Embryonic facial prominence (tissue), 1 donor: ENCODE measurements around the gene CCDC69.

Source experiments
- DNase-seq: peaks from one replicate; pipeline ENCODE4 v3.0.0-alpha.2; 2016; ENCODE audit errors: extremely low spot score

The CCDC69 gene

DNA sequence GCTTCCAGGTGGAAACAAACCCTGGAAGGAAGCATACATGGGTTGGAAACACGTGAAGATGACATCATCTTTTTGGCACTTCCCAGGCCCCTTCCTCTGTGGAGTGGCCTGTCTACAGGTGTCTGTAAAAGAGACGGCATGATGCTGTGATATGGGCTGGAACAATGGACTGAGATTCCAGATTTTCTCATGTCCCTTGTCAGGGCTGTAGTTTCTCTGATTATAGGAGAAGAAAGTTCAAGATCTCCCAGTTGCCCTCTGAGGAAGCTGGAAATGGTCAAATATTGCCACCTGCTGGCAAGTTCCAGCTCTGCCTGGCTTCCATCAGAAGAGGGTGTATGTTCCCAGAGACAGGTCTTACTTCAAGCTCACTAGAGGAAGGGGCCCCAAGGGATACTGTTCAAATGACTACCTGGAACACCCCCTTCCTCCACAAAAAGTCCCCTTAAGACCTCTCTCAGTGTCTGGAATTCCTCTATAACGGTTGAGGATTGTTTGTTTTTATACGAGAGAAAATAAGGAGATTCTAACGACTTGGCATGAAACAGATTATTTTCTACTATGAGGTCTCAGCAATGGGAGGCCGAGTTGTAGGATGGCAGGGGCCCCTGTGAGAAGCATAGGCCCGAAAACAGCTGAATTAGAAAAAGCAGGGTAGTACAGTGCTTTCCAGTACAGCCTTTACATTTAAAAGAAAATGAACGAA is 59.1 kb downstream of the CCDC69 start:
- peak; percentile 29 for DNase-seq

DNA sequence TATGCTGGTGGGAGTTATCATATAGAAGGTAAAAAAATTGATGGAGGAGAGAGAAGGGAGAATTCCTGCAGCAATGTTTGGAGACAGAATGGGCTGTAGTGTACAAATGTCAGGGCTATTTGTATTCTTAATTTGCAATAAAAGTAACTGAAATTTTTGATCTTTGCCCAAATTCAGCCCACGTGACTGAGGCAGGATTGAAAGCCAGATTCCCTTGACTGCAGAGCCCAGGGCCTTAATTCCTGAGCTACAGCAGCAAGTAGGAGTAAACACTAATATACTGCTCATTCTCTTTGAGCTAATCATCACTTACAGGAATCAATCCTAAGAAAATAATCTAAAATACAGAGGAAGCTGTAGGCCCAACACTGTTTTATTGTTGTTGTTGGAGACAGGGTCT is 61.1 kb downstream of the CCDC69 start:
- DNase-seq: no peak

DNA sequence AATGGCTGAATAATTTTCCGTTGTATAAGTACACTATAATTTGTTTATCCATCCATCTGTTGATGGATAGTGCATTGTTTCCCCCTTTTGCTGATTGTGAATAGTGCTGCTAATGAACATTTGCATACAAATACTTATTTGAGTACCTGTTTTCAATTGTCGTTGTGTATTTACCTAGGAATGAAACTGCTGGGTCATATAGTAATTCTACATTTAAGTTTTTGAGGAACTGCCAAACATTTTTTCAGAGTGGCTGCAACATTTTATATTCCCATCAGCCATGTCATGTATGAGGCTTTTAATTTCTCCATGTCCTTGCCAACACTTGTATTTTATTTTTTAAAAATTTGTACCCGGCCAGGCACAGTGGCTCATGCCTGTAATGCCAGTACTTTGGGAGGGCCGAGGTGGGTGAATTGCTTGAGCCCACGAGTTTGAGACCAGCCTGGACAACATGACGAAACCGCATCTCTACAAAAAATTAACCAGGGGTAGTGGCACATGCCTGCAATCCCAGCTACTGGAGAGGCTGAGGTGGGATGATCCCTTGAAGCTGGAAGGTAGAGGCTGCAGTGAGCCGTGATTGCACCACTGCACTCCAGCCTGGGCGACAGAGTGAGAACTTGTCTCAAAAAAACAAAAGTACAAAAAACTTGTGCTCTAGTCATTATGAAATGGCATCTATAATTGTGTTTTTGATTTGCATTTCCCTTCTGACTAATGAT is 64.1 kb downstream of the CCDC69 start:
- DNase-seq: no peak

DNA sequence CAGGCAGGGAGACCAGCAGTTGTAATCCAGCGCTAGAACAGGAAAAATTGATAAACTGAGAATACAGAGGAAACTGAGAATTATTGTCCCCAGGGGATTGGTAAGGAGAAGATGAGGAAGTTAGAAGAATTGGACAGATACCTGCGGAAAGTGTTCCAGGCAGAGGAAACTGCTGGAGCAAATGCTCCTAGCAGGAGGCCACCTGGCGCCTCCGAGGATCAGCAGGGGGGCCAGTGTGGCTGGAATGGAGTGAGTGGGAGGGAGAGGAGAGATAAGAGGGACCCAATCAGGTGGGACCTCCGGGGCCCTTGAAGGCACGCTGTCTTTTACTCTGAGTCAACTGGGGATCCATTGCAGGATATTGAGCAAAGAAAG is 65.6 kb downstream of the CCDC69 start:
- no peak for DNase-seq

DNA sequence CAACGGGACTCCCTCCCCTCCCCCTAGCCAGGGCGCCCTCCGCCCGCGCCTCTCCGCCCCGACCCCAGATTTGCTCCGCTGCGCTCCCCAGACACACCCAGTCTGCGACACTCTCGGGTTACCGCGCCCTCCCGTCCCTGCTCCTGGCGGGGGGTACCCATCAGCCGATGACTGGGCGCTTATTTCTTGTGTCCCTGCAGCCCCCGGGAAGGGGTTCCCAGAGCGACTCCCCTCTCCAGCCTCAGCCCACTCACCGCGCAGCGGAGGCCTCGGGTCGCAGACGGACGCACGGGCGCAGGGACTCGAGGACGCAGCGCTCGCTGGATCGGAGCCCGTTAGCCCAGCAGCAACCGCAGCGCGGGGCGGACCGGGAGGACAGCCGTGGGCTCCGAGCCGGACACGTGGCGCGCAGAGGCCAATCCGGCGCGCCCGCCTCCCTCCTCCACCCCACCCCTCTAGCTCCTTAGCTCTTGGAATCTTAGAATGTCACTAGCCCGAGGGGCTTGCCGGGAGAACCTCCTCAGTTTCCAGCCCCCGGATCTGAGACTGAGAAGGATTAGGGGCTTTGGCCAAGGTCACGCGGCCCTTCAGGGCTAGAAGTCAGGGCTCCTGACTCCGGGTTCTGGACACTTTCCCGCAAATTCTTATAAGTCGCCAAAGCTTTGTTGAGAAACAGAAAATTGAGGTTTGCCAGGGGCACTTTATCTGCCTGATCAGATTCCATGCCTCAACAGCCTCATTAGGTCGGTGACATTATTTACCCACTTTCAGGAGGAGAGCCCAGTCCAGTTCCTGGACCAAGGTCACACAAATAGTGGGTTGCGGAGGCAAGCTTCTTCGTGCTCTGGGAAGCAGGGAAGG is 66.2 kb downstream of the CCDC69 start, which contains the start of gene ANXA6:
Gene ANXA6, minus strand, starts transcription at position 354 of the 861 bp plus-strand sequence. CDS start 9,878 bp downstream, outside the sequence.
- peak; percentile 59 for DNase-seq

DNA sequence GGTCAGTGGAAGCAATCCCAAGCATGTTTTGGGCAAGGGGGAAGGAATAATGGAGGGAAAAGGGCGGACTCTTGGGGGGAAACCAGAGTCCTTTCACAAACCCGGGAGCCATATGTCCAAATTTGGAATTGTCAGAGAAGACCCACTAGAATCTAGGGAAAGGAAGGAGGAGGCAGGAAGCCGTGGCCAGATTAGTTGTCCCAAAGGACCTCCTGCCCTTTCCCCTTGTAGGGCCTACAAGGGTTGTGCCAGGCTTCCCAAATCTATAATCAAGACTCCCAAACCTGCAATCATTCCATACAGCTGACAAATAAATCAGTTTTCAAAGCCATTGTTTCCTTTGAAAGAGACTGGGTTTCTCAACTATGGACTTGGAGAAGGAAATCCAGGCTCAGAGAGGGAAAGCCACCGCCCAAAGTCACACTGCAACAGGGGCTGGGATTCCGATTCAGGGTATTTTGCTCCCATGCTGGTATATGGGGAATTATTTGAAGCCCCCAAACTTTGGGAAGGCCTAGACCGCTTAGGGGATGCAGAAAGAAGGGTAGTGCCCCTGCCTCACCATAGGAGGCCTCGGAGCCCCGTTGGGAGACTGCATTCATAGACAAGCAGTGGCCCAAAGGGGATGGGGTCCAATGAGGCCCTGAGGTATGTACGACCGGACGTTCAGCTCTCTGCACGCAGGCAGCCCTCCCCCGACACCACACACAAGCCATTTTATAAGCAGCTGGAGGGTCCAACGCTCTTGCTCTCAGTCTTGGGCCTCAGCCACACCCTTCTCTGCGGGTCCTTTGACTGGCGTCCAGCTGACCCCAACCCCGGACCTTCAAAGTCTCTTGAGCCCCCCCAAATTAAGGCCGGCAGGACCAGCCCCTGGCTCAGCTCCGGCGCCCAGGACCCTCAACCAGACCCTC is 67.1 kb downstream of the CCDC69 start:
- DNase-seq: no peak

DNA sequence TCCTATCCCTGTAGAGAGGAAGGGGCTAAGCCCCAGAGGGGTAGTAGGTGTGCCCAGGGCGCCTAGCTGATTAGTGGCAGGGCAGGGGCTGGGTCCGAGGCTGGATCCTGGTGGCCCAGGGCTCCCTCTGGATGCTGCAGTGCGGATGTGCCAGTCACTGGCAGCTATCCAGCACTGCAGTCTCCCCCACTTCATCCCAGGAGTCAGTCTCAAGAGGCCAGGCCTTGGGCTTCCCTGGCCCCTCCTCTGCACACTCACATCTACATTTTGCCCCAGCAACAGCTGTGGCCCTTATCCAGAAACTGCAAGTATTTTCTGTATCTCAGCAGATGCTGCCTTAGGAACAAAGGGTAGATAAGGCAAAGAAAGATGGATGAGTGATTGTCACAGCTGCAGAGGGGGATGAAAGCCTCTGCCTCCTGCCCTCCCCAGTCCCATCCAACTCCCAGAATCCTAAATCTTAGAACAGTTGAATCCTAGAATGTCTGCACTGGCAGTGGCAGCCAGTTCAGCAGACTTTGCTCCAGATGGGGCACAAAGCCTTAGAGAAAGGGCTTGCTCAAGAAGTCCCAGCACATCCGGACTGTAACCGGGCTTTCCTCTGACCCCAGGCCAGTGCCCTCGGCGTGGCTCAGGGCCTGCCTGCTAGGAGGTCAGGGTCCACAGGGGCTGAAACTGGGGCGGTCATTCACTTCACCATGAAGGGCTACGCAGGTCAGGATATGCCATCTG is 68.0 kb downstream of the CCDC69 start:
- no peak for DNase-seq

DNA sequence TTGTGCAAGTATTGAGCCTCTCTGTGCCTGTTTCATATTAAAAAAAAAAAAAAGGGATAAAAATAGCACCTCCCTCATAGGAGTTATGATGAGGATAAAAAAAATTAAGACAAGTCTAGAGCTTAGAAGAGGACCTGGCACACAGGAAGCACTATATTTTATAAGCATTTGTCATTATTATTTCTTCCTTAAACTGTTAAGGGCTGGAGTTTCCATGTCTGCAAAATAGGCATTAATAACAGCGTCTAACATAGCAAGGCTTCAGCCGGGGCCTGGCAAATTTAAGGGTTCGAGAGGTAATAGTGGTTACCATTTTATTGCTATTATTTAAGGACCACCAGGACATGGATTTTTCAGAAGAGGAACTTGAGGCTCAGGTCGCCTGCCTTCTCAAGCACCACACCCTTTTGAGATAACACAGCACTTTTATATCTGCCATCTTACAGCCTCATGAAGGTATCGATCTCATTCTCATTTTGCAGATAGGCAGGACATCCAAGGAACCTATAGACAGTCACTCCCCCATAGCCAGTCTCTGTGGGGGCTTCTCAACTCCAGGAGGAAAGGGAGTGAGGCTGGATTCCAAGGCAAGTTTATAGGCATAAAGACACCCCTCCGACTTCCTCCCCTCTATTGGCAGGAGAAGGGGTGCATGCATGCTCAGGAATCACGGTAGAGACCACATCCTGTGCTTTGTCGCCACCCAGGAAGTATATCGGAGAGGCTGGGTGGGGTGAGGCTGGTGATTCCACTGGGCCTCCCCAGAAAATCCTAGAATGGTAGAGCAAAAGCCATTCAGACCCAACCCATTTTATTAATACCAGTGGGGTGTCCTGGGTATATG is 68.7 kb downstream of the CCDC69 start:
- no peak for DNase-seq

DNA sequence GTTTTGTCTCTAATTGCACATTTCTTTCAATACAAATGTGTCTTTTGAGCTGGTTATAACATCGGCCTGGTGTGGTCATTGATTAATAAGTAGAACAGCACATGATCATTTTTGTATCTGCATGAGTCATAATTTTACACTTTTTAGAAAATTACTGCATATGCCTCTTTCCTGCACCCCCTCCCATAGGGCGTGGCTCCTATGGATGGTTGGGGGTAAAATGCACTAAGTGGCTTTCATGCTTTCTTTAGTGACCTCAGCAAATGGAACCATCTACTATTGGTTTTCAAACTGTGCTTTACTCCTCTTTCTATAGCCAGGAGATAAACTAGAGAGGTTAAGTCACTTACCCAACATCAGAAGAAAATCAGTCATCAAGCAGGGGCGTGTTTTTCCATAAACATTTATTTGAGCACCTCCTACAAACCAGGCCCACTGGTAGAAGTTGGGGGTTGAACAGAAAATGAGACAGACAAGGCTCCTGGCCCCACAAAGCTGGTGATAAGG is 70.1 kb downstream of the CCDC69 start:
- no peak for DNase-seq

DNA sequence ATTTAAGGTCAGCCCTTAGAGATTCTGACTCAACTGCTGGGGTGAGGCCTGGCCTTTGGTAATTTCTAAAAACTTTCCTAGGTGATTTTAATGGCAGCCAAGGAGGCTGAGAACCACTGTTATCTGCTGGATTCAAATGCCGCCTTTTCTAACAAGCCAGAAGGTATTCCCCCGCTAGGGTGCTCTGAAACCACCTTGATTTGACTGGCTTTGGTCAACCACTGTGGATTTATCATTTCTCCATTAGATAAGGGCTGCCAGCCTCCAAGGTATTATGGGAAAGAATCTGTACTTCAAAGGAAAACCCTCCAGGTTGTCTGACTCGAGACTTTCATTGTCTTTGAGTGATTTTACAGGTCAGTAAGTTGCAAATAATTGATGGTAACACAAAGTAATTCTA is 70.6 kb downstream of the CCDC69 start:
- DNase-seq: no peak

DNA sequence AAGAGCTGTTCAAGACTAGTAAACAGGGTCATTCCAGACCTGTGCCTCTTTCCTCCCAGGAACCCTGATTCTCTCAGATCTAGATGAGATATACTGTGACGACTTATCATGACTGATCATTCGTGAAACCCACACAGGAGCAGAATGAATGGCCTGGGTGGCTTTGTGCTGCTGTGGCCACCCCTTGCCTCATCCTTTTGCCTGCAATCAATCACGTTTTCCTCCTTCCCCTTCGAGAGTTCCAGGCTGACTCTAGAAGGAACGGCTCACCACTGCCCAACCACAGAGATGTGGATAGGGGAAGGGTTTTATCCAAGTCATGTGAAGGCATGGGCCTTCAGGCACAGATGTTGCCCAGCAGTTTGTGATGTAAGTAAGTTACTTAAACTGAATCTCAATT is 72.1 kb downstream of the CCDC69 start:
- DNase-seq: no peak

DNA sequence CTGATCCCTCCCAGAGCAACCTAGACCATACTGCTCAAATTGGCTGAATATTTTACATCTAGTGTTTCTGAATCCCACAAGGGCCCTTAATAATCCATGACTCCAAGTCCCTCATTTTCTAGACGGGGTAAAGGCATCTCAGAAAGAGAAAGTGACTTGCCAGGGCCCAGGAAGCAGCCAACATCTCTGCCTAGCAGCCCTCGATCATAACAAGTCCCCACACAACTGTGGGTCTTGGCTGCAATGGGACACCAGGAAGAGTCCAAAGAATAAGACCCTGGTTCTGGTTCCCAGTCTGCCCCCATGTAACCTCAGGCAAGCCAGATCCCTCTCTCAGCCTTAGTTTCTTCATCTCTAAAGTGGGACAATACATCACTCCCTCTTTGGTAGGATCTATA is 72.6 kb downstream of the CCDC69 start:
- no peak for DNase-seq

DNA sequence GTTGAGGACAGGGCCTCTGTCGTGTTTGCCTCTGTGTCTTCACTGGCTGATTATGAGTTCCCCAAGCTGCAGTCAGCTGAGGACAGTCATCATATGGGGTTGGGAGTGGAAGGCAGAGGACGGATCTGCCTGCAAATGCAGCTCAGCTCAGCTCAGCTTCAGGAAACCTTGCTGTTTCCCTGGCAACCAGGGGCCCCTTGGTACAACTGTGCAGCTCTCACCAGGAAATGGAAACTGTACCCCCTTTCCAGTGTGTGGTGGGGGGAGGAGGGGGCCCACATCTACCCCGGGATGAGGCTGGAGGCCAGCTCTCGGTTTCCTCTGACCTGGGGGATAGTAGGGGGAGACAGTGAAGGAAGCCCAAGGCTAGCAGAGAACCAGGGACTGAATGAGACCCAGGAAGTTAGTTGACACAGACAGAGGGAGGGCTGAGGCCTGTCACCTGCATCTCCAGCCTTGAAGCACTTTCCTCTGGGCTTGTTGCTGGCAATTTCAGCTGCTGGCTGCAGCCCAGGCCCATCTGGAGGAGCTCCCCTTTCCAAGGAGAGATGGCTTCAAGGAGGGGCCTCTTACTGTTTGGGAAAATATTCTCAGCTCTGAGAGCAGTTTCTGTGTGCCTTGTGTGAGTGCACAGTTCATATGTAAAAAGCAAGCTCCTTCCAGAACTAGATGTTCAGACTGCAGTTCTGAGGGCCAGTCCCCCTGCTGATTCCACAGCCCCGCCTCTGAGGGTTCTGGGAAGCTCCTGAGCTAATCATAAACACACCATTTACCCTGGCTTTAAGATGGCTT is 73.2 kb downstream of the CCDC69 start:
- DNase-seq: peak; percentile 61

DNA sequence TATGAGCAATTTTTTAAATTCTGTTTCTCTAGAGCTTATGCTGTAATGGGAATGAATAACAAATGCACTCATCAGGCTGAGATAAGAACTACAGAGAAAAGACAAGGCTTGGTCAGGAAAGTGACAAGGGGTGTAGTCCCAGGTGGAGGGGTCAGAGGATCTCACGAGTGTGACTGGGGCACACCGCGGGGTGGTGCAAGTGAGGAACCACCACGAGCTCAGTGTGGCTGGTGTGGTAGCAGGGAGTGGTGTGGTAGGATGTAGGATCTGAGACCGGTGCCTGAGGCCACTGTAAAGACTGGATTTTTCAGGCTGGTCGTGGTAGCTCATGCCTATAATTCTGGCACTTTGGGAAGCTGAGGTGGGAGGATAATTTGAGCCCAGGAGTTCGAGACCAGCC is 75.3 kb downstream of the CCDC69 start:
- no peak for DNase-seq

DNA sequence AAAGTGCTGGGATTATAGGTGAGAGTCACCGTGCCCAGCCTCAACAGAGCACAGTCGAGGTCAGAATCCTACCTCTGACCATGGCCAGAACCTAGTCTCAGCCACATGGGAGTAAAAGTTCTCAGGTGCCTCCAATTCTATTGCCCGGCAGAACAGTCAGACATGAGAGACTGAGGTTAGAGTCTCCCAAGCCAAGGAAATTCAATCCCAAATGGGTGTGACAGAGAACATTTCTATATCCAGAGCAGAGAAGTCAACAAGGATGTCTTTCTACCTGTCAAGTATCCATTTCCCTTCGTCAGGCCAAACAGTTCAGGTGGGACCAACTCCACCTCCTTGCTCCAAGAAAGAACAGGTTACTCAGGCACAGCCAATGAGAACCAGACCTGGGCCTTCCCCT is 76.9 kb downstream of the CCDC69 start:
- DNase-seq: no peak

DNA sequence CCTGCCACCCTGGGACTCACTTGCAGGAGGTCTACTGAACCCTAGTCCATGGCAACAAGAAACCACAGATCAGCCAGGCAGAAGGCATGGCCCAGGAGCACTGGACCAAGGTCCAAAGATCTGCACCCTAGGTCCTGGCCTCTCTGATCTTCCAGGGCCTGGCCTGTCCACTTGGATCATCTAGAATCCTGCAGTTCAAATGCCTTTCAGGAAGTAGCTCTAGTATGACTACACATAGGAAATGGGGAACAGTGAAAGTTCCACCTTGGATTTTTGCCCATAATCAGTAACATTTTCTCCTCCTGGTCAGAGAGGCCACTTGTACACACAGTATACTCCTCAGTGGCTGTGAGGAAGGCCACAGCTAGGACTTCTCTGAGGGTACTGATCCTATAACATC is 77.8 kb downstream of the CCDC69 start:
- no peak for DNase-seq

DNA sequence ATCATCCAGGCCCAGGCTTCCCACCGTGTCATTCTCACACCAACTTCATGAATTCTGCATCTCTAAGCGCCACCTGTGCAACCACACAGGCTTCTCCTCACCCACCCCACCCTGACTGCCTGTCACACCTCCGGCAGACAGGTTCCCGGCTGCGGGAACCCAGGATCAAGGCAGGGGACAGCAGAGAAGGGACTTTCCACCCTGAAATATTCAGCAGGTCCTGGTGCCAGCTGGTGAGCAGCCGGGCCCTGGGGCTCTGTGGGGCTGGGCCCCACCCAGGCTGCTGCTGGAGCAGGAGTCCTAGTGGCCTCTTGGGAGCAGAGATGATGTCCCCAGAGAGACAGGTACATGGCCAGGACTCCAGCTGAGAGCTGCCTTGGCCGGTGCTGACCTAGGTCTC is 79.0 kb downstream of the CCDC69 start:
- no peak for DNase-seq

DNA sequence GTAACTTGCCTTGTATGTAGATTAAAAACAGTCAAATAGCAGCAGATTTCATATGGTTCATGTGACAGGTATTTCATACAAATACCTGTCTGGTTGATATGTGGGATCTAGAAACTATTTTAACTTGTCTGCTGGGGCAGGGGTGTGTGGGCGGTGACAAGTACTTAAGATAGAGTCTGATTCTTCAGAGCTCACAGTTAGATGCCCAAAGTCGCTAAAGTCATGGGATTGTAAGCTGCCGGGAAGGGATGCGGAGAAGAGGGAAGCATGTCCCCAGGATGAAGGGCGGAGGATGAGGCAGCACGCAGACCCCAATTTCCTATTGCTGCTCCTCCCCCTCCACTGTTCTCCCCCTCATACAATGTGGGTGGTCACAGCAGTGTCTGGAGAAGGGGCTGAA is 79.6 kb downstream of the CCDC69 start:
- DNase-seq: no peak

DNA sequence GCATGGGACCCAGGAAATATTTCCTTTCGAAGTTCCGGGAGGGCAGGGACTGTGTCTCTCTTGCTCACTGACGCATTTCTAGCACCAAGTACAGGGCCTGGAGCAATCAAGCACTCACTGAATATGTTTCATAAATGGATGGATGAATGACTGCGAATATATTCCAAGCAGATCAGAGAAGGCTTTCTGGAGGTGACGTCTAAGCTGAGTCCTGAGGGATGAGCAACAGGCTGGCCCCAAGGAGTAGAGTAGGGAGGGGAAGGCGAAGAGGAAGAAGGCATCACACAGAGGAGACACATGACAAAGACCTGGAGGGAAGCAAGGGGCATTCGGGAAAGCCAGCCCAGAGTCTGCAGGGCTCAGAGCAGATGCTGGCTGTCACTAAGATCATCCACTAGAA is 80.2 kb downstream of the CCDC69 start:
- no peak for DNase-seq
